OCI-LY1 (cell line): ENCODE results near the gene SERTAD3.

Experiments
- CTCF ChIP-seq: fragments of 200-600 bp; sonication (generic), shearing (Covaris generic); IDR thresholded peaks from 2 replicates; pipeline ENCODE4 v1.5.1; 2017; ENCODE audit warnings: mild to moderate bottlenecking, antibody characterized with exemption, low read length, moderate library complexity, mixed read lengths
- EZH2 ChIP-seq: fragments of 200-600 bp; sonication (generic), shearing (Covaris generic); IDR thresholded peaks from 2 replicates; pipeline ENCODE4 v1.8.0; 2017; ENCODE audit warnings: borderline replicate concordance, mixed run types, mild to moderate bottlenecking, antibody characterized with exemption, low read length, moderate library complexity, mixed read lengths

GRCh38 chr19:40442328-40443130, 1.6 kb downstream of the SERTAD3 start:
- no peak for TF ChIP-seq CTCF
- no peak for TF ChIP-seq EZH2
